ENCODE data around the gene WBP1L. TPM values are rescaled to one million over a fixed set of nuclear protein-coding genes. Genes with fewer than 3 reads are reported as not detected.
"Not testable (repeated sequence)": the region's sequence is repeated elsewhere in the genome, so short reads cannot be mapped to it uniquely, and the experiment has no call there.

Gene WBP1L
- total RNA-seq, 2 experiments from 2014 or later: 11.8 to 12.0 TPM

- no peak for DNase-seq
- H3K4me3 Mint-ChIP-seq: no peak overlapping the region
- no peak overlapping the region for H3K27ac Mint-ChIP-seq
- peaks cover 5% of the 10 kb centered on the region for H3K9me3 Mint-ChIP-seq
- H3K36me3 Mint-ChIP-seq: no peaks in the 10 kb centered on the region
- H3K27me3 Mint-ChIP-seq: no peaks in the 10 kb centered on the region
- H3K4me1 Mint-ChIP-seq: no peaks in the 10 kb centered on the region
These were observed 90.4 kb downstream of the WBP1L start for GRCh38 chr10:102834143-102834542.

GRCh38 chr10:102835007-102835482, 91.3 kb downstream of the WBP1L start:
- H3K36me3 Mint-ChIP-seq: no peaks in the 10 kb centered on the region
- H3K27ac Mint-ChIP-seq: no peak overlapping the region
- H3K4me1 Mint-ChIP-seq: no peaks in the 10 kb centered on the region
- no peaks in the 10 kb centered on the region for H3K27me3 Mint-ChIP-seq
- peaks cover 5% of the 10 kb centered on the region for H3K9me3 Mint-ChIP-seq
- peak; percentile 64 for DNase-seq
- no peak overlapping the region for H3K4me3 Mint-ChIP-seq

GRCh38 chr10:102837230-102837721, 93.5 kb downstream of the WBP1L start, which contains the start of gene CYP17A1:
TSS of gene CYP17A1 (minus strand) at chr10:102837413. CDS start at chr10:102837361, 52 bp downstream.
- DNase-seq: no peak
- no peak within 1 kb of the TSS for H3K27ac Mint-ChIP-seq
- no peaks in the 10 kb centered on the region for H3K27me3 Mint-ChIP-seq
- H3K4me1 Mint-ChIP-seq: no peaks in the 10 kb centered on the region
- H3K4me3 Mint-ChIP-seq: no peak within 1 kb of the TSS
- no peaks in the 10 kb centered on the region for H3K36me3 Mint-ChIP-seq
- peaks cover 5% of the 10 kb centered on the region for H3K9me3 Mint-ChIP-seq

- H3K27ac Mint-ChIP-seq, H3K9me3 Mint-ChIP-seq, DNase-seq, H3K36me3 Mint-ChIP-seq, H3K4me3 Mint-ChIP-seq, H3K4me1 Mint-ChIP-seq, H3K27me3 Mint-ChIP-seq: not testable (repeated sequence)
These were observed 94.7 kb downstream of the WBP1L start for GRCh38 chr10:102838276-102838927.

GRCh38 chr10:102841827-102842345, 98.1 kb downstream of the WBP1L start:
- DNase-seq: no peak
- Mint-ChIP-seq H3K9me3 (peaks cover 9% of the 10 kb centered on the region), H3K27ac (no peak overlapping the region), H3K27me3 (no peaks in the 10 kb centered on the region), H3K36me3 (no peaks in the 10 kb centered on the region), H3K4me3 (no peak overlapping the region), H3K4me1 (no peaks in the 10 kb centered on the region)

- not testable (repeated sequence) for H3K9me3 Mint-ChIP-seq, H3K36me3 Mint-ChIP-seq, DNase-seq, H3K27me3 Mint-ChIP-seq, H3K27ac Mint-ChIP-seq, H3K4me3 Mint-ChIP-seq, H3K4me1 Mint-ChIP-seq
These were observed 99.4 kb downstream of the WBP1L start for GRCh38 chr10:102843139-102843538.

GRCh38 chr10:102844190-102844776, 100.5 kb downstream of the WBP1L start:
- DNase-seq, H3K36me3 Mint-ChIP-seq, H3K4me1 Mint-ChIP-seq: not testable (repeated sequence)

GRCh38 chr10:102845352-102845902, 101.7 kb downstream of the WBP1L start:
- H3K9me3 Mint-ChIP-seq: peaks cover 4% of the 10 kb centered on the region
- no peak overlapping the region for H3K4me3 Mint-ChIP-seq
- H3K36me3 Mint-ChIP-seq: no peaks in the 10 kb centered on the region
- no peaks in the 10 kb centered on the region for H3K27me3 Mint-ChIP-seq
- no peak overlapping the region for H3K27ac Mint-ChIP-seq
- H3K4me1 Mint-ChIP-seq: no peaks in the 10 kb centered on the region
- no peak for DNase-seq

More at GRCh38 chr10:102844190-102844776, 100.5 kb downstream of the WBP1L start:
- not testable (repeated sequence) for H3K27me3 Mint-ChIP-seq, H3K4me3 Mint-ChIP-seq, H3K27ac Mint-ChIP-seq, H3K9me3 Mint-ChIP-seq

- Mint-ChIP-seq H3K36me3 (no peaks in the 10 kb centered on the region), H3K27me3 (no peaks in the 10 kb centered on the region), H3K4me1 (peaks cover 2% of the 10 kb centered on the region), H3K27ac (no peak overlapping the region), H3K9me3 (no peaks in the 10 kb centered on the region), H3K4me3 (no peak overlapping the region)
- DNase-seq: no peak
These were observed 106.3 kb downstream of the WBP1L start for GRCh38 chr10:102850025-102850518.

- H3K27ac Mint-ChIP-seq, H3K4me3 Mint-ChIP-seq, H3K27me3 Mint-ChIP-seq, H3K9me3 Mint-ChIP-seq, DNase-seq, H3K36me3 Mint-ChIP-seq: not testable (repeated sequence)
- peaks cover 11% of the 10 kb centered on the region for H3K4me1 Mint-ChIP-seq
These were observed 109.5 kb downstream of the WBP1L start for GRCh38 chr10:102853237-102853636.

GRCh38 chr10:102855731-102856436, 112.1 kb downstream of the WBP1L start:
- not testable (repeated sequence) for H3K27me3 Mint-ChIP-seq, H3K36me3 Mint-ChIP-seq, H3K27ac Mint-ChIP-seq, H3K9me3 Mint-ChIP-seq, DNase-seq
- peak overlapping the region; percentile 68 for H3K4me3 Mint-ChIP-seq
- peaks cover 11% of the 10 kb centered on the region for H3K4me1 Mint-ChIP-seq

- Mint-ChIP-seq H3K27ac (no peak overlapping the region), H3K4me1 (peaks cover 11% of the 10 kb centered on the region), H3K36me3 (no peaks in the 10 kb centered on the region), H3K4me3 (no peak overlapping the region), H3K9me3 (no peaks in the 10 kb centered on the region), H3K27me3 (no peaks in the 10 kb centered on the region)
- DNase-seq: no peak
These were observed 113.1 kb downstream of the WBP1L start for GRCh38 chr10:102856758-102857424.

GRCh38 chr10:102859911-102860310, 116.2 kb downstream of the WBP1L start:
- H3K36me3 Mint-ChIP-seq: peaks cover 5% of the 10 kb centered on the region
- H3K27me3 Mint-ChIP-seq: no peaks in the 10 kb centered on the region
- no peak overlapping the region for H3K4me3 Mint-ChIP-seq
- H3K9me3 Mint-ChIP-seq: no peaks in the 10 kb centered on the region
- no peak for DNase-seq
- H3K27ac Mint-ChIP-seq: no peak overlapping the region
- peaks cover 9% of the 10 kb centered on the region for H3K4me1 Mint-ChIP-seq

GRCh38 chr10:102863660-102864059, 119.9 kb downstream of the WBP1L start:
- H3K27me3 Mint-ChIP-seq: peaks cover under 1% of the 10 kb centered on the region
- peaks cover 5% of the 10 kb centered on the region for H3K36me3 Mint-ChIP-seq
- no peaks in the 10 kb centered on the region for H3K4me1 Mint-ChIP-seq
- DNase-seq: no peak
- no peaks in the 10 kb centered on the region for H3K9me3 Mint-ChIP-seq
- H3K27ac Mint-ChIP-seq: no peak overlapping the region
- no peak overlapping the region for H3K4me3 Mint-ChIP-seq

All from activated naive CD8-positive, alpha-beta T cell treated with anti-CD3 and anti-CD28 coated beads for 36 hours (primary cell).